Endothelial cell of umbilical vein (primary cell): ENCODE data around the gene ANO1. TPM values are rescaled to one million over a fixed set of nuclear protein-coding genes. Genes with fewer than 3 reads are reported as not detected.

Source experiments
- BruUV-seq: library from RNA; stranded (reverse); fragments of 400-500 nt; replicated peaks from 2 replicates; lab custom pipeline; 2021; lab: Mats Ljungman, UMichigan
- CTCF ChIA-PET: fragments of 300-600, 350-600 bp; sonication (Branson Sonifier 250); formaldehyde crosslinking; loops from one replicate; lab custom pipeline; 2021; ENCODE audit warnings: antibody characterized with exemption, inconsistent platforms; lab: Charles Lee
- POLR2A ChIA-PET: fragments of 300-600, 350-600 bp; sonication (Branson Sonifier 250); formaldehyde crosslinking; loops from one replicate; lab custom pipeline; 2021; ENCODE audit warnings: antibody characterized with exemption, inconsistent platforms; lab: Charles Lee
- DNase-seq: peaks from one replicate; pipeline ENCODE4 v3.0.0-alpha.2; 2011; ENCODE audit warnings: low read depth, low spot score
- FAIRE-seq: peaks from 2 replicates; lab custom pipeline; 2011; peaks lifted over from hg19 to GRCh38; lab: Jason Lieb, UNC
- H2AFZ ChIP-seq: 2 replicates; pipeline ENCODE4 v1.6.0; 2012; ENCODE audit warnings: low read depth, low read length, control low read depth, inconsistent platforms
- H3K27ac ChIP-seq: 2 replicates; pipeline ENCODE4 v1.5.1; 2011; ENCODE audit warnings: low read depth, mild to moderate bottlenecking, control low read depth, low read length, moderate library complexity; ENCODE audit not compliant: insufficient read depth
- H3K27me3 ChIP-seq, 2 experiments: 2 replicates each; pipeline versions ENCODE4 v1.6.0 to v1.6.1; 2011; ENCODE audit warnings: low read length in 2 of 2, mixed read lengths in 1 of 2; ENCODE audit not compliant: control insufficient read depth in 2 of 2, insufficient read depth in 2 of 2
- H3K36me3 ChIP-seq, 2 experiments: 2 replicates in 1 of 2; 3 replicates in 1 of 2; pipeline ENCODE4 v1.5.1; 2011; ENCODE audit warnings: low read length in 2 of 2, mild to moderate bottlenecking in 1 of 2, moderate library complexity in 1 of 2; ENCODE audit not compliant: control insufficient read depth in 2 of 2, insufficient read depth in 2 of 2; ENCODE audit errors: extremely low read depth in 1 of 2
- H3K4me1 ChIP-seq: 3 replicates; pipeline ENCODE4 v1.5.1; 2011; ENCODE audit warnings: mild to moderate bottlenecking, low read length; ENCODE audit not compliant: control insufficient read depth, insufficient read depth; ENCODE audit errors: extremely low read depth
- H3K4me2 ChIP-seq: 2 replicates; pipeline ENCODE4 v1.6.1; 2011; ENCODE audit warnings: low read length, control low read depth, mixed read lengths; ENCODE audit not compliant: insufficient read depth
- H3K4me3 ChIP-seq, 3 experiments: fragments of 200-600 bp in 1 of 3; sonication (generic), shearing (Covaris generic) in 1 of 3; replicated peaks in 1 of 3; 2 replicates each; pipeline ENCODE4 v1.5.1; 2011 to 2016; ENCODE audit warnings: control low read depth in 3 of 3, low read length in 3 of 3, mild to moderate bottlenecking in 2 of 3, inconsistent platforms in 1 of 3, low read depth in 1 of 3, moderate library complexity in 1 of 3; ENCODE audit not compliant: insufficient read depth in 1 of 3
- H3K79me2 ChIP-seq: 2 replicates; pipeline ENCODE4 v1.6.0; 2012; ENCODE audit warnings: low read length, inconsistent platforms; ENCODE audit not compliant: control insufficient read depth, insufficient read depth
- H3K9ac ChIP-seq: replicated peaks from 2 replicates; pipeline ENCODE3; 2011; ENCODE audit warnings: low read length, control low read depth; ENCODE audit not compliant: insufficient read depth; ENCODE audit errors: extremely low read depth
- H3K9me1 ChIP-seq: replicated peaks from 3 replicates; pipeline ENCODE4 v1.6.0; 2011; ENCODE audit warnings: mild to moderate bottlenecking, low read length; ENCODE audit not compliant: control insufficient read depth, insufficient read depth; ENCODE audit errors: extremely low read depth
- H3K9me3 ChIP-seq: replicated peaks from 2 replicates; pipeline ENCODE4 v1.5.1; 2012; ENCODE audit warnings: low read length, inconsistent platforms; ENCODE audit not compliant: control insufficient read depth, insufficient read depth
- H4K20me1 ChIP-seq: replicated peaks from 2 replicates; pipeline ENCODE3; 2011; ENCODE audit warnings: mild to moderate bottlenecking, low read length; ENCODE audit not compliant: control insufficient read depth, insufficient read depth; ENCODE audit errors: extremely low read depth
- CTCF ChIP-seq, 2 donors: IDR thresholded peaks; 1 replicate in 1 of 2; 2 replicates in 1 of 2; pipeline ENCODE4 v1.5.1; 2011; ENCODE audit warnings: low read length in 2 of 2, mild to moderate bottlenecking in 2 of 2, moderate library complexity in 2 of 2, control low read depth in 1 of 2, inconsistent platforms in 1 of 2, low read depth in 1 of 2; ENCODE audit not compliant: insufficient read depth in 1 of 2; ENCODE audit errors: extremely low read depth in 1 of 2
- EZH2 ChIP-seq: IDR thresholded peaks from 2 replicates; pipeline ENCODE4 v1.6.1; 2012; ENCODE audit warnings: borderline replicate concordance, low read depth, mild to moderate bottlenecking, moderate library complexity, low read length, inconsistent platforms; ENCODE audit not compliant: severe bottlenecking
- FOS ChIP-seq: IDR thresholded peaks from 2 replicates; pipeline ENCODE4 v1.6.1; 2011; ENCODE audit warnings: mild to moderate bottlenecking, low read length, moderate library complexity, borderline replicate concordance; ENCODE audit not compliant: insufficient read depth
- GATA2 ChIP-seq: IDR thresholded peaks from 2 replicates; pipeline ENCODE4 v1.7.0; 2011; ENCODE audit warnings: low read depth, mild to moderate bottlenecking, moderate library complexity, mixed read lengths, low read length; ENCODE audit not compliant: insufficient read length, insufficient read depth
- JUN ChIP-seq: IDR thresholded peaks from 2 replicates; pipeline ENCODE4 v1.6.1; 2011; ENCODE audit warnings: borderline replicate concordance, low read depth; ENCODE audit not compliant: insufficient read length, insufficient read depth
- MYC ChIP-seq: IDR thresholded peaks from one replicate; pipeline ENCODE4 v1.6.1; 2011; ENCODE audit warnings: mild to moderate bottlenecking, low read depth, low read length
- POLR2A ChIP-seq: IDR thresholded peaks from 2 replicates; pipeline ENCODE4 v1.6.1; 2012; ENCODE audit warnings: low read depth, mild to moderate bottlenecking, control low read depth, low read length
- POLR2AphosphoS5 ChIP-seq: IDR thresholded peaks from 2 replicates; pipeline ENCODE4 v1.6.1; 2012; ENCODE audit warnings: low read depth, mild to moderate bottlenecking, control low read depth, low read length, moderate library complexity; ENCODE audit not compliant: insufficient read depth
- dilution Hi-C: fragments of 300-500 bp; cut with MboI; formaldehyde crosslinking; loops from one replicate; pipeline ENCODE4 v1.15.0; 2019; ENCODE audit warnings: low sequenced_read_pairs; ENCODE audit not compliant: extremely low pct_ligation_motif_present
- intact Hi-C: fragments of 100-400 bp; cut with micrococcal nuclease; formaldehyde crosslinking; loops from one replicate; pipeline ENCODE4 v1.10.0; 2022
- polyA plus RNA-seq, 4 experiments: library from polyadenylated mRNA; depleted of rRNA in 3 of 4; stranded (reverse) in 3 of 4; unstranded in 1 of 4; fragments of >200 nt; gene quantifications; 2 replicates each; pipeline versions ENCODE4 v1.2.1 to v1.2.3, GENCODE V29; 2011 to 2012; ENCODE audit warnings: missing spikeins in 1 of 4
- total RNA-seq: library from RNA; stranded (reverse); gene quantifications from 2 replicates; pipeline ENCODE4 v1.2.3, GENCODE V29; 2021
- TF ChIP-seq, protein P1 (sequence below): IDR thresholded peaks from 2 replicates; pipeline ENCODE4 v1.6.1; 2011; ENCODE audit not compliant: insufficient read depth, insufficient read length

ANO1 gene
- total and polyA plus RNA-seq, 2 donors (not counting 3 experiments of a cell fraction or from before 2014, with no cell fraction given) = 0.03 to 0.40 TPM

GRCh38 chr11:70167723-70168404 lies 89.7 kb downstream of the ANO1 start:
- ChIA-PET POLR2A (no interaction called here), CTCF (interaction anchor here (0.8 to 1.1 kb wide), 2 partner anchors 253 to 460 kb away, joined by 3 read pairs; no protein-coding TSS in a partner anchor)
- dilution Hi-C loops = no loop called here
- Histone ChIP-seq H2AFZ (no peak overlapping the region), H3K4me3 (no peak overlapping the region), H3K36me3 (no peaks in the 10 kb centered on the region), H3K9ac (no peak overlapping the region), H3K9me1 (no peaks in the 10 kb centered on the region), H3K27me3 (no peaks in the 10 kb centered on the region), H3K4me2 (no peak overlapping the region), H3K9me3 (no peaks in the 10 kb centered on the region), H3K4me1 (no peaks in the 10 kb centered on the region), H4K20me1 (no peaks in the 10 kb centered on the region), H3K27ac (no peak overlapping the region), H3K79me2 (no peaks in the 10 kb centered on the region)
- BruUV-seq = no TSS peak
- no peak for TF ChIP-seq EZH2
- TF ChIP-seq JUN = no peak
- no peak for TF ChIP-seq CTCF (IDR thresholded peaks at IDR 0.05; ENCODE audit: extremely low read depth in 1 of 2, insufficient read depth in 1 of 2, low read depth in 1 of 2, low read length in 2 of 2)
- intact Hi-C loops = no loop called here
- no peak for FAIRE-seq
- DNase-seq = no peak

DNA sequence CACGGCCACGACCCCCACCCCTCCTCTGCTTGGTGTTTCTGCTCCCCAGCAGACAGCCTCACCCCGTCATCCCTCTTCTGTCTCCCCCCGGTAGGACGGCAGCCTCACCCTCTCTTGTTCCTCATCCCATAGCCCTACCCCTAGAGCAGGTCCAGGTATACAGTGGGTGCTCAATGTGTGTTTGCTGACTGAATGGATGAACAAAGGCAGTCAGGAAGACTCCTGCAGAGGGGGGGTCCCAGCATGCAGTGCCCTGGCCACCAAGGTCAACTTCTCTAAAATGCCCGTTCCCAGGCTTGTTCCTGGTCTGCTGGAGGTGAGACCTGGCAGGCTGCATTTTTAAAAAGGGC lies 90.3 kb downstream of the ANO1 start:
- Histone ChIP-seq H3K9ac (no peak overlapping the region), H3K9me1 (no peaks in the 10 kb centered on the region), H3K4me1 (no peaks in the 10 kb centered on the region), H3K9me3 (no peaks in the 10 kb centered on the region), H3K27ac (no peak overlapping the region), H3K27me3 (no peaks in the 10 kb centered on the region), H3K4me2 (no peak overlapping the region), H3K4me3 (no peak overlapping the region), H2AFZ (no peak overlapping the region), H4K20me1 (no peaks in the 10 kb centered on the region), H3K36me3 (no peaks in the 10 kb centered on the region), H3K79me2 (no peaks in the 10 kb centered on the region)
- dilution Hi-C loops (no loop called here), intact Hi-C loops (no loop called here)
- DNase-seq (no peak), FAIRE-seq (no peak)
- ChIA-PET CTCF (no interaction called here), POLR2A (no interaction called here)
- no TSS peak for BruUV-seq
- no peak for TF ChIP-seq CTCF (IDR thresholded peaks at IDR 0.05; ENCODE audit: extremely low read depth in 1 of 2, insufficient read depth in 1 of 2, low read depth in 1 of 2, low read length in 2 of 2)
- no peak for TF ChIP-seq POLR2A
- TF ChIP-seq FOS = no peak
- no peak for TF ChIP-seq POLR2AphosphoS5
- no peak for TF ChIP-seq JUN
- no peak for TF ChIP-seq EZH2
- no peak for TF ChIP-seq GATA2
- TF ChIP-seq MYC = no peak
- TF ChIP-seq, protein P1, sequence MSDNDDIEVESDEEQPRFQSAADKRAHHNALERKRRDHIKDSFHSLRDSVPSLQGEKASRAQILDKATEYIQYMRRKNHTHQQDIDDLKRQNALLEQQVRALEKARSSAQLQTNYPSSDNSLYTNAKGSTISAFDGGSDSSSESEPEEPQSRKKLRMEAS = no peak
